Mucosa of descending colon (tissue), 3 donors: ENCODE measurements around the gene CDC42. TPM values are rescaled to one million over a fixed set of nuclear protein-coding genes. Genes with fewer than 3 reads are reported as not detected.

ENCODE experiments used
- ATAC-seq: fragments of 200-7000 bp; cut with Tn5 transposase; one replicate; pipeline ENCODE4 v1.9.1; 2020; ENCODE audit warnings: mild to moderate bottlenecking, moderate library complexity
- DNase-seq, 3 donors: peaks; one replicate each; pipeline ENCODE4 v3.0.0-alpha.2; 2020
- H3K36me3 ChIP-seq: fragments of 200-600 bp; one replicate; pipeline ENCODE4 v1.8.0; 2021; ENCODE audit warnings: low read depth, mild to moderate bottlenecking
- H3K4me1 ChIP-seq: fragments of 200-600 bp; one replicate; pipeline ENCODE4 v1.8.0; 2021; ENCODE audit warnings: low read depth, mild to moderate bottlenecking
- H3K4me3 ChIP-seq: fragments of 200-600 bp; one replicate; pipeline ENCODE4 v1.8.0; 2021; ENCODE audit warnings: mild to moderate bottlenecking
- H3K9me3 ChIP-seq: fragments of 200-600 bp; one replicate; pipeline ENCODE4 v1.8.0; 2021; ENCODE audit warnings: mild to moderate bottlenecking
- intact Hi-C, 2 donors: fragments of 100-400 bp; cut with DNase I in 1 of 2; cut with micrococcal nuclease in 1 of 2; formaldehyde crosslinking; loops; one replicate each; pipeline versions ENCODE4 v1.11.0 to v1.11.1; 2022; cut with DNase I, micrococcal nuclease
- total RNA-seq, 3 donors: library from RNA; stranded (reverse); fragmentation: NEBNext Ultra II Directional in 2 of 3; extraction: Animal tissue kit (Norgen Biotek cat#: 25700) in 2 of 3; gene quantifications; one replicate each; pipeline versions ENCODE4 v1.2.1 to v1.2.4, GENCODE V29; 2021 to 2023
- TF ChIP-seq, protein P1 (sequence below): fragments of 200-600 bp; IDR thresholded peaks from one replicate; pipeline ENCODE4 v1.8.0; 2022; ENCODE audit warnings: antibody characterized with exemption, mild to moderate bottlenecking
- donor health status: DM: no; HTN: no; CAD: no; lungs with moderate emphysema.
- donor health status: DM: no; HTN: no; CAD: no.
- donor health status: DM: no; HTN: yes; CAD: no.

CDC42 gene
- total RNA-seq, 3 donors from 2014 or later: 231 to 292 (median 282) TPM

DNA sequence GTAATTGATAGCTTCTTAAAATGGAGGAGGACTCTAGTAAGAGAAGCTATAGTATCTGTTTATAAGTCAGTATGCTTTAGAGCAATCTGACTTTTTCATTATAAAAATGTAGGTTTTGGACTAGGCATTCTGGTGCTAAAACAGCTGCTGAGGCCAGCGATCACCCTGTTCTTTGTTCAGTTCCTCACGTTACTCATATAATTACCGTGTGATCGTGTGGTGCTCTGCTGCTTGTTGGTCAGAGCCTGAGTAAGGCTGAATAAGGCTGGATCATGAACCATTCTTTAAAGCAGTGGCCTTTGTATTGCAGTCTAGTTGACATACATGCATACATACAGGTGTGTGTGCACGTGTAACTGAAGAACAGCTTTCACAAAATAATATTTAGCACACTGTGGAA is 25.2 kb downstream of the CDC42 start:
- H3K36me3 ChIP-seq: no peaks in the 10 kb centered on the region
- TF ChIP-seq, protein P1, sequence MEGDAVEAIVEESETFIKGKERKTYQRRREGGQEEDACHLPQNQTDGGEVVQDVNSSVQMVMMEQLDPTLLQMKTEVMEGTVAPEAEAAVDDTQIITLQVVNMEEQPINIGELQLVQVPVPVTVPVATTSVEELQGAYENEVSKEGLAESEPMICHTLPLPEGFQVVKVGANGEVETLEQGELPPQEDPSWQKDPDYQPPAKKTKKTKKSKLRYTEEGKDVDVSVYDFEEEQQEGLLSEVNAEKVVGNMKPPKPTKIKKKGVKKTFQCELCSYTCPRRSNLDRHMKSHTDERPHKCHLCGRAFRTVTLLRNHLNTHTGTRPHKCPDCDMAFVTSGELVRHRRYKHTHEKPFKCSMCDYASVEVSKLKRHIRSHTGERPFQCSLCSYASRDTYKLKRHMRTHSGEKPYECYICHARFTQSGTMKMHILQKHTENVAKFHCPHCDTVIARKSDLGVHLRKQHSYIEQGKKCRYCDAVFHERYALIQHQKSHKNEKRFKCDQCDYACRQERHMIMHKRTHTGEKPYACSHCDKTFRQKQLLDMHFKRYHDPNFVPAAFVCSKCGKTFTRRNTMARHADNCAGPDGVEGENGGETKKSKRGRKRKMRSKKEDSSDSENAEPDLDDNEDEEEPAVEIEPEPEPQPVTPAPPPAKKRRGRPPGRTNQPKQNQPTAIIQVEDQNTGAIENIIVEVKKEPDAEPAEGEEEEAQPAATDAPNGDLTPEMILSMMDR: no peak

DNA sequence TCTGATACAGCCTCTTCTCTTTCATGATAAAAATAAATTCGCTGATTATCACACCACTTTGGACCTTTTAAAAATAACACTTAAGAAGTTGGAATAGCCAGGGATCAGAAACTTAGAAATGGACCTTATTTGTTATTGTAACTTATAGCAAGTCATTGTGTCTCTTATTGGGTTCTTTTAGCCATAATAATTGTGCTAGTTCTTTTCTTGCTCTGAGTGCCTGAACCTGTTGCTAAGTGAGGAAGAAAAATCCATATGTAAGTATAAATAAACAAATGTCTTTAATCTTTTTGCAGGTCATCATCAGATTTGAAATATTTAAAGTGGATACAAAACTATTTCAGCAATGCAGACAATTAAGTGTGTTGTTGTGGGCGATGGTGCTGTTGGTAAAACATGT is 25.6 kb downstream of the CDC42 start:
- TF ChIP-seq, protein P1: no peak
- intact Hi-C loops: no loop called here
- DNase-seq (no peak), ATAC-seq (no peak)
- H3K36me3 ChIP-seq: no peaks in the 10 kb centered on the region
- no peak overlapping the region for H3K4me3 ChIP-seq
- H3K4me1 ChIP-seq: peaks cover 17% of the 10 kb centered on the region
- H3K9me3 ChIP-seq: no peaks in the 10 kb centered on the region

More for the DNA sequence above, 25.2 kb downstream of the CDC42 start:
- no peaks in the 10 kb centered on the region for H3K9me3 ChIP-seq
- no peak overlapping the region for H3K4me3 ChIP-seq
- no peak for DNase-seq
- no peak for ATAC-seq
- peaks cover 18% of the 10 kb centered on the region for H3K4me1 ChIP-seq
- intact Hi-C loops: no loop called here

DNA sequence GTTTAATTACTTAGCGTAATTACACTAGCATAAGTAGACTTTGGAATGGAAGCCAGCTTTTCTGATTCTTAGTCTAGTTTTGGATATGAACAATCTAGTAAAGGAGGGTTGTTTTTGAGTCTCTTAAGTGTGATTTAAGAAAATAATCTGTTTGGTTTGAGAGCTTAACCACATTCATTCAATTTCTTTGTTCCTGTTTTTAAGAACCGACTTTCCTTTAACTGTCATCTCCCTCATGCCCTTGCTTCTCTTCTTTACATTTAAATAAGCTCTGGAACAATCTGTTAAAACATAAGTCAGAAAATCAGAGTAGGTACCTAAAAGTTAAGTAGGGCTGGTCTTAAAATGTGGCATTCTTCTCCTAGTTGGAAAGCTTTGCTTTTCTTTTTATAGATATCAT is 27.7 kb downstream of the CDC42 start:
- Histone ChIP-seq H3K9me3 (no peaks in the 10 kb centered on the region), H3K36me3 (no peaks in the 10 kb centered on the region), H3K4me3 (no peak overlapping the region), H3K4me1 (peaks cover 4% of the 10 kb centered on the region)
- intact Hi-C loops: no loop called here
- ATAC-seq (no peak), DNase-seq (no peak)
- TF ChIP-seq, protein P1: no peak

DNA sequence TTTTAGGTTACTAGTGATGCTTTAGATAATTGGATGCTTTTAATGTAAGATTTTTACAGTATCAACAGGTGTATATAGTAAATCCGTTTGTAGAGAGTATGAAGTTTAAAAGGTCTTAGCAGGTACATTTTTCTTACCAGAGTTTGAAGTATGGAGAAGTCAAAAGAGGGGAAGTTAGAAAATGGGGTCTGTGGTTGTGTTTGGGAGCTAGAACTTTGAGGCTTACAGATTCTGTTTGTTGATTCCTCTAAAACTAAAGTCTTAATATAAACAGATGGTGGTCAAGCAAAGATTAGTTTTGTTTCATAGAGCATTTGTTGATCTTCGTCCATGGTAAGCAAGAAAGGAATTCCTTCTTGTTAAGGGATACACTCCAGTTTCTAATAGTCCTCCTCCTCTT is 35.8 kb downstream of the CDC42 start:
- ATAC-seq (no peak), DNase-seq (no peak)
- intact Hi-C loops: no loop called here
- no peaks in the 10 kb centered on the region for H3K9me3 ChIP-seq
- TF ChIP-seq, protein P1: no peak
- H3K36me3 ChIP-seq: no peaks in the 10 kb centered on the region
- H3K4me1 ChIP-seq: peaks cover 14% of the 10 kb centered on the region
- no peak overlapping the region for H3K4me3 ChIP-seq

DNA sequence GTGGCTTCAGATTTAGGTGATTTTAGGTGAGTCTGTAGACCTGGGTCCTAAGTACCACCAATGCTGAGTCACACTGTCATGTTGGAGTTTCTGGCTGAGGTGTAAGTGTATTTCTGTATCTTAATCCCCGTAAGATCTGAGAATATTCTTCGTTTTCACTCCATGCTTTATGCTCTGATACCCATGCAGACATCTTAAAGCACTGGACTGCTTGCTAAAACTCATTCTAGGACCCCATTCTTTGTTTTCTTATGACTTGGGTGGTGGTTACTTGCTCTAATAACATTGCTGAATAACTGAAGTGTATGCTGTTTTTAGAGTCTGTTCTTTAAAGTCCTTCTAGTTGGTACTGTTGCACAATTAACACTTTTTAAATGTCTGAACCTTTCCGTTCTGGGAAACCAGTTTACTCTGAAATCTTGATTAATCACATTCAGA is 36.6 kb downstream of the CDC42 start:
- Histone ChIP-seq H3K4me3 (no peak overlapping the region), H3K36me3 (no peaks in the 10 kb centered on the region), H3K4me1 (peaks cover 14% of the 10 kb centered on the region), H3K9me3 (no peaks in the 10 kb centered on the region)
- intact Hi-C loops: no loop called here
- no peak for DNase-seq
- ATAC-seq: no peak
- TF ChIP-seq, protein P1: no peak

DNA sequence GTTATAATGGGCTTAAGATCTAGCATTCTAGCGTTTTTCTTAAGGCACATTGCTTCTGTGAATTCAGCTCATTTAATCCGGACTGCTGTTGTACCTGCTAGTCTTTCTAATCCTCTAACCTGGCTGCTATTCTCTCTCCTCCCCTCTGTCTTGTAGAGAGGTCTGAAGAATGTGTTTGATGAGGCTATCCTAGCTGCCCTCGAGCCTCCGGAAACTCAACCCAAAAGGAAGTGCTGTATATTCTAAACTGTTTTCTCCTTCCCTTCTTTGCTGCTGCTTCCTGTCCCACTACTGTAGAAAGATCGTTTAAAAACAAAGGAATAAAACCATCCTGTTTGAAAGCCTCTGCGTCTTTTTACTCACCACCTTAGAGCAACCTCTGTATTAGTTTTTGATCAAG is 37.3 kb downstream of the CDC42 start:
- peak; percentile 31 for ATAC-seq
- no peak for DNase-seq
- H3K4me1 ChIP-seq: peaks cover 14% of the 10 kb centered on the region
- intact Hi-C loops: no loop called here
- TF ChIP-seq, protein P1: no peak
- H3K9me3 ChIP-seq: no peaks in the 10 kb centered on the region
- no peaks in the 10 kb centered on the region for H3K36me3 ChIP-seq
- no peak overlapping the region for H3K4me3 ChIP-seq
